Adrenal gland (tissue), 12 donors: ENCODE measurements around the gene ACACB. TPM values are rescaled to one million over a fixed set of nuclear protein-coding genes. Genes with fewer than 3 reads are reported as not detected.

Experiments used
- DNase-seq, 7 donors: peaks; one replicate each; pipeline ENCODE4 v3.0.0-alpha.2; 2019 to 2020
- H3K27ac ChIP-seq, 5 donors: fragments of 200-600 bp; sonication (generic) in 4 of 5; 1 replicate in 3 of 5; 2 replicates in 2 of 5; pipeline versions ENCODE4 v1.5.1 to v1.8.0; 2016 to 2020; ENCODE audit warnings: mild to moderate bottlenecking in 1 of 5
- H3K27me3 ChIP-seq: fragments of 200-600 bp; 2 replicates; pipeline ENCODE4 v1.8.0; 2021
- H3K36me3 ChIP-seq, 2 donors: fragments of 200-600 bp; replicated peaks in 1 of 2; 1 replicate in 1 of 2; 2 replicates in 1 of 2; pipeline versions ENCODE4 v1.5.1 to v1.8.0; 2018 to 2022
- H3K4me1 ChIP-seq, 2 donors: fragments of 200-600 bp; replicated peaks in 1 of 2; 1 replicate in 1 of 2; 2 replicates in 1 of 2; pipeline versions ENCODE4 v1.5.1 to v1.8.0; 2018 to 2021
- H3K4me3 ChIP-seq, 4 donors: fragments of 200-600 bp; sonication (generic) in 3 of 4; one replicate each; pipeline ENCODE4 v1.5.1; 2016 to 2018
- H3K9me3 ChIP-seq, 3 donors: fragments of 200-600 bp; sonication (generic) in 1 of 3; replicated peaks in 1 of 3; 1 replicate in 2 of 3; 2 replicates in 1 of 3; pipeline versions ENCODE4 v1.5.1 to v1.8.0; 2016 to 2021
- CTCF ChIP-seq, 6 experiments: fragments of 450-650 bp in 4 of 6; fragments of 200-600 bp in 2 of 6; sonication (generic) in 1 of 6; IDR thresholded peaks; 1 replicate in 5 of 6; 2 replicates in 1 of 6; pipeline versions ENCODE4 v1.5.1 to v1.8.0; 2016 to 2021; ENCODE audit warnings: antibody characterized with exemption in 6 of 6, mild to moderate bottlenecking in 2 of 6, moderate library complexity in 1 of 6
- POLR2A ChIP-seq, 2 donors: fragments of 450-650 bp; IDR thresholded peaks; one replicate each; pipeline ENCODE4 v1.6.1; 2017; ENCODE audit warnings: antibody characterized with exemption in 2 of 2, mild to moderate bottlenecking in 2 of 2, moderate library complexity in 1 of 2
- WGBS, 4 donors: extraction: QIAGEN DNeasy Blood & Tissue Kit in 2 of 4; methylation state at CpG; one replicate each; pipeline versions ENCODE4 v1.1.5 to v1.1.7; 2013 to 2017; 5-methylcytosine and 5-hydroxymethylcytosine counted together
- intact Hi-C, 2 donors: fragments of 100-400 bp; cut with DNase I; formaldehyde crosslinking; loops; one replicate each; pipeline versions ENCODE4 v1.14.1 to v1.15.0; 2022 to 2023
- polyA plus RNA-seq, 3 donors: library from polyadenylated mRNA; stranded (reverse); fragments of 200-250 nt in 2 of 3; fragments of 350-450 nt in 1 of 3; fragmentation: Illumina TruSeq in 1 of 3; extraction: RNeasy Lipid Tissue Mini Kit (QIAGEN cat#74804) in 1 of 3; gene quantifications; one replicate each; pipeline ENCODE4 v1.2.3, GENCODE V29; 2013 to 2014
- total RNA-seq, 9 donors: library from RNA; depleted of rRNA in 4 of 9; stranded (reverse); fragments of >200 nt in 4 of 9; fragments of 120-200 nt in 1 of 9; fragmentation: NEBNext Ultra II Directional in 1 of 9; extraction: Animal tissue kit (Norgen Biotek cat#: 25700) in 1 of 9; gene quantifications; one replicate each; pipeline versions ENCODE4 v1.1.0 to v1.2.4, GENCODE V29; 2013 to 2023
- donor health status: healthy with polysubstance abuse.
- donor health status: Bipolar disorder and iron deficiency.
- donor health status: DM: yes; HTN: yes; CAD: no.
- donor health status: DM: no; HTN: no; CAD: no.
- donor health status: DM: no; HTN: no; CAD: no.
- donor health status: DM: yes; HTN: yes; CAD: no.

Gene ACACB
- total and polyA plus RNA-seq, 12 donors: 35.5 to 143 (median 65.7) TPM

- Histone ChIP-seq H3K4me1 (peaks cover 0 to 10% of the 10 kb centered on the region in 2 donors), H3K36me3 (peaks cover 0 to 85% of the 10 kb centered on the region in 2 donors), H3K27me3 (no peaks in the 10 kb centered on the region), H3K27ac (peak overlapping the region in 1 of 5 donors; percentile 3), H3K9me3 (no peaks in the 10 kb centered on the region), H3K4me3 (no peak overlapping the region)
- TF ChIP-seq CTCF (IDR thresholded peaks at IDR 0.05) (no peak), POLR2A (IDR thresholded peaks at IDR 0.05) (no peak)
- 87 to 100% (median 89%) methylated on average over 3 to 11 of the region's 11 CpGs for WGBS, 4 donors
- DNase-seq: no peak
- intact Hi-C loops: no loop called here
Observed at GRCh38 chr12:109239691-109240090, 123.3 kb downstream of the ACACB start.

DNA sequence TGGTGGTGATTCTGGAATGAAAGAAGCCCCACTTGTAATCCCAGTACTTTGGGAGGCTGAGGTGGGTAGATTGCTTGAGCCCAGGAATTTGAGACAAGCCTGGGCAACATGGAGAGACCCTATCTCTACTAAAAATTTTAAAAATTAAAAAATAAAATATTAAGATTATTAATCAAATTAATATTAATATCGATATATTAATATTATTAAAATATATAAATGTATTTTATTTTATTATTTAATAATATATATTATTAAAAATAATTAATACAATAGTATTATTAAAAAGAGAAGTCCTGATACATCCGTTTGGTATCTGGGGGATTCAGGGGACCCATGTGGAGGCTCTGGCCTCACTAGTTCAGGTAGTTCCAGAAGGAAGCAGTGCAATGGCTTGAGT lies 124.0 kb downstream of the ACACB start:
- intact Hi-C loops: no loop called here
- TF ChIP-seq CTCF (IDR thresholded peaks at IDR 0.05) (no peak), POLR2A (IDR thresholded peaks at IDR 0.05) (no peak)
- no peak for DNase-seq
- Histone ChIP-seq H3K27ac (no peak overlapping the region), H3K4me3 (no peak overlapping the region), H3K27me3 (no peaks in the 10 kb centered on the region), H3K4me1 (peaks cover 0 to 10% of the 10 kb centered on the region in 2 donors), H3K9me3 (no peaks in the 10 kb centered on the region), H3K36me3 (peaks cover 0 to 83% of the 10 kb centered on the region in 2 donors)
- WGBS, 4 donors: 94 to 97% (median 96%) methylated on average over 2 of the region's 2 CpGs

GRCh38 chr12:109241936-109242335 lies 125.5 kb downstream of the ACACB start:
- no peak overlapping the region for H3K27ac ChIP-seq
- H3K4me1 ChIP-seq: peaks cover 0 to 10% of the 10 kb centered on the region in 2 donors
- peaks cover 0 to 83% of the 10 kb centered on the region in 2 donors for H3K36me3 ChIP-seq
- no peaks in the 10 kb centered on the region for H3K27me3 ChIP-seq
- no peak for DNase-seq
- intact Hi-C loops: no loop called here
- no peaks in the 10 kb centered on the region for H3K9me3 ChIP-seq
- TF ChIP-seq CTCF (IDR thresholded peaks at IDR 0.05) (no peak), POLR2A (IDR thresholded peaks at IDR 0.05) (no peak)
- WGBS, 4 donors: 82 to 91% (median 86%) methylated on average over 5 of the region's 5 CpGs
- H3K4me3 ChIP-seq: no peak overlapping the region

- intact Hi-C loops: no loop called here
- no peak for TF ChIP-seq CTCF (IDR thresholded peaks at IDR 0.05)
- TF ChIP-seq POLR2A (IDR thresholded peaks at IDR 0.05): no peak
- Histone ChIP-seq H3K4me1 (peaks cover 0 to 10% of the 10 kb centered on the region in 2 donors), H3K36me3 (peaks cover 0 to 82% of the 10 kb centered on the region in 2 donors), H3K27me3 (no peaks in the 10 kb centered on the region), H3K27ac (peak overlapping the region in 2 of 5 donors; percentile 3 to 18), H3K9me3 (no peaks in the 10 kb centered on the region), H3K4me3 (no peak overlapping the region)
- peak in 2 of 7 donors; percentile 47 to 51 for DNase-seq
- 39 to 47% (median 43%) methylated on average over 5 of the region's 5 CpGs for WGBS, 4 donors
Observed at GRCh38 chr12:109244073-109244472, 127.7 kb downstream of the ACACB start.
